ENCODE data around the gene ALPK3.

Gene ALPK3

GRCh38 chr15:84913360-84913723, 96.2 kb downstream of the ALPK3 start:
- in situ Hi-C loops (cut with MboI; ENCODE audit: low pct_unique_long_range_greater_than_20kb, low sequenced_read_pairs, unreplicated experiment): no loop called here
- DNase-seq (ENCODE audit: low spot score): no peak
- TF ChIP-seq, protein P1, sequence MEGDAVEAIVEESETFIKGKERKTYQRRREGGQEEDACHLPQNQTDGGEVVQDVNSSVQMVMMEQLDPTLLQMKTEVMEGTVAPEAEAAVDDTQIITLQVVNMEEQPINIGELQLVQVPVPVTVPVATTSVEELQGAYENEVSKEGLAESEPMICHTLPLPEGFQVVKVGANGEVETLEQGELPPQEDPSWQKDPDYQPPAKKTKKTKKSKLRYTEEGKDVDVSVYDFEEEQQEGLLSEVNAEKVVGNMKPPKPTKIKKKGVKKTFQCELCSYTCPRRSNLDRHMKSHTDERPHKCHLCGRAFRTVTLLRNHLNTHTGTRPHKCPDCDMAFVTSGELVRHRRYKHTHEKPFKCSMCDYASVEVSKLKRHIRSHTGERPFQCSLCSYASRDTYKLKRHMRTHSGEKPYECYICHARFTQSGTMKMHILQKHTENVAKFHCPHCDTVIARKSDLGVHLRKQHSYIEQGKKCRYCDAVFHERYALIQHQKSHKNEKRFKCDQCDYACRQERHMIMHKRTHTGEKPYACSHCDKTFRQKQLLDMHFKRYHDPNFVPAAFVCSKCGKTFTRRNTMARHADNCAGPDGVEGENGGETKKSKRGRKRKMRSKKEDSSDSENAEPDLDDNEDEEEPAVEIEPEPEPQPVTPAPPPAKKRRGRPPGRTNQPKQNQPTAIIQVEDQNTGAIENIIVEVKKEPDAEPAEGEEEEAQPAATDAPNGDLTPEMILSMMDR (IDR thresholded peaks at IDR 0.05; ENCODE audit: extremely low read depth, insufficient read depth, missing control alignments): no peak

DNA sequence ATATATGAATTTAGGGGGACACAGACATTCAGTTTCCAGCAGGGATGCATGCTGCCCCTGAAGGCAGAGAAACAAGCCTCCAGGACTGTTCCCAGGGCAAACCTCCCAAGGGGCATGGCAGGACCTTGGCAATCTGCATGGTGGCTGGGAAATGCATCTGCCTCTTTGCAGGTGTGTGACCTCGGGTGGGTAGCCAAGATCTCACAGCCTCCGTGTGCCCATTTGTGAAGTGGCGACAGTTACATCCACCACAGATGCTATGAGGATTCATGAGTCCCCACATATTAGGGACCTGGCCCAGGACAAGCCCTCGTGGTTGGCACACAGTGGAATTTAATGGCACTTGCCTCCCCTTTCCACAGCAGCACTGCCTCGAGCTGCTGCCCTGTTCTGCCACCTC, 97.2 kb downstream of the ALPK3 start:
- TF ChIP-seq, protein P1 (IDR thresholded peaks at IDR 0.05; ENCODE audit: extremely low read depth, insufficient read depth, missing control alignments): no peak
- in situ Hi-C loops (cut with MboI; ENCODE audit: low pct_unique_long_range_greater_than_20kb, low sequenced_read_pairs, unreplicated experiment): no loop called here
- DNase-seq (ENCODE audit: low spot score): no peak

DNA sequence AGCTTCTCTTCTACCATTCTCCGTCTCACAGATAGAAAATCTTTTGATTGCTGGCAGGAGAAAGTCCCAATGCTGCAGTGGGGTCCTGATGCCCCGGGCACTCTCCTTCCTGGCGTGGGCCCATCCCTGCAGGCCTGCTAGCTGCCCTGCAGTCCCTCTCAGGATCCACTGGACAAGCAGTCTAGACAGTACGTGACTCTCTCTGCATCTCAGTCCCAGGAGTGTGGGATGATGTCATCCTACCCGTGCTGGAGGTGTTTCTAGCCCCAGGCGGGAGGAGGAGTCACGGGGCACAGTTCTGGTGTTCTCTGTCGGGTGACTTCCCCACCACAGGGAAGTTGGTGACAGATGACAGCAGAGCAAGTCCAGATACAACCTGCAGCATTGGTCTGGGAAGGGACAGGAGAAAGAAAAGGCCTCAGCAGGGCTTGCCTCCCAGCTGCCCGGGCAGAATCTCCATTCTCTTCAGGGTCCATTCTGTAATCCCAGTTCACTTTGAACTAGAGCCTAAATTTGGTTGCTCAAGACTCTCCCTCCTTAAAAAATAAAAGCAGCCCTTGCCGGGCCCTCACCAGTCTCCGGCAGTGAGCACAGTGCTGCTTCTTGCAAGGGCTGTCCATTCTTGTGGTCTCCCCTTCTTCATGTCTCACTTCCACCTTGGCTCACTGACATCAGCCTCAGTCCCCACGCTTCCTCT, 97.9 kb downstream of the ALPK3 start:
- DNase-seq (ENCODE audit: low spot score): peak; percentile 86
- in situ Hi-C loops (cut with MboI; ENCODE audit: low pct_unique_long_range_greater_than_20kb, low sequenced_read_pairs, unreplicated experiment): no loop called here
- TF ChIP-seq, protein P1 (IDR thresholded peaks at IDR 0.05; ENCODE audit: extremely low read depth, insufficient read depth, missing control alignments): no peak

GRCh38 chr15:84915606-84915958, 98.4 kb downstream of the ALPK3 start:
- TF ChIP-seq, protein P1 (IDR thresholded peaks at IDR 0.05; ENCODE audit: extremely low read depth, insufficient read depth, missing control alignments): no peak
- no peak for DNase-seq (ENCODE audit: low spot score)
- in situ Hi-C loops (cut with MboI; ENCODE audit: low pct_unique_long_range_greater_than_20kb, low sequenced_read_pairs, unreplicated experiment): no loop called here

- TF ChIP-seq, protein P1 (IDR thresholded peaks at IDR 0.05; ENCODE audit: extremely low read depth, insufficient read depth, missing control alignments): no peak
- no peak for DNase-seq (ENCODE audit: low spot score)
- in situ Hi-C loops (cut with MboI; ENCODE audit: low pct_unique_long_range_greater_than_20kb, low sequenced_read_pairs, unreplicated experiment): no loop called here
These were observed 100.3 kb downstream of the ALPK3 start for GRCh38 chr15:84917452-84917851.

GRCh38 chr15:84919106-84919667, 102.0 kb downstream of the ALPK3 start:
- TF ChIP-seq, protein P1 (IDR thresholded peaks at IDR 0.05; ENCODE audit: extremely low read depth, insufficient read depth, missing control alignments): no peak
- no peak for DNase-seq (ENCODE audit: low spot score)
- in situ Hi-C loops (cut with MboI; ENCODE audit: low pct_unique_long_range_greater_than_20kb, low sequenced_read_pairs, unreplicated experiment): no loop called here
